Activated CD8-positive, alpha-beta T cell treated with anti-CD3 and anti-CD28 coated beads for 36 hours (primary cell): ENCODE results near the gene RAD51B. TPM values are rescaled to one million over a fixed set of nuclear protein-coding genes. Genes with fewer than 3 reads are reported as not detected.

Experiments used
- ATAC-seq: fragments of 200-7000 bp; cut with Tn5 transposase; one replicate; pipeline ENCODE4 v1.10.0; 2021; ENCODE audit warnings: mild to moderate bottlenecking, moderate library complexity
- CTCF ChIA-PET: fragments of 350-600 bp; sonication (Branson Sonifier 250); formaldehyde crosslinking; loops from one replicate; lab custom pipeline; 2021; ENCODE audit warnings: antibody characterized with exemption; lab: Charles Lee
- POLR2A ChIA-PET: fragments of 350-600 bp; sonication (Branson Sonifier 250); formaldehyde crosslinking; loops from one replicate; lab custom pipeline; 2021; ENCODE audit warnings: antibody characterized with exemption; lab: Charles Lee
- DNase-seq: peaks from one replicate; pipeline ENCODE4 v3.0.0-alpha.2; 2020
- H3K27ac Mint-ChIP-seq: one replicate; pipeline ENCODE4 v1.8.0; 2021; ENCODE audit warnings: mild to moderate bottlenecking, mixed read lengths
- H3K27me3 Mint-ChIP-seq: one replicate; pipeline ENCODE4 v1.8.0; 2021; ENCODE audit warnings: mixed read lengths
- H3K36me3 Mint-ChIP-seq: one replicate; pipeline ENCODE4 v1.8.0; 2021; ENCODE audit warnings: low read depth, mixed read lengths
- H3K4me1 Mint-ChIP-seq: one replicate; pipeline ENCODE4 v1.8.0; 2021; ENCODE audit warnings: low read depth, mixed read lengths
- H3K4me3 Mint-ChIP-seq: one replicate; pipeline ENCODE4 v1.8.0; 2021; ENCODE audit warnings: mild to moderate bottlenecking, moderate library complexity, mixed read lengths
- H3K9me3 Mint-ChIP-seq: one replicate; pipeline ENCODE4 v1.8.0; 2021; ENCODE audit warnings: mixed read lengths
- intact Hi-C: fragments of 100-400 bp; cut with micrococcal nuclease; formaldehyde crosslinking; loops from one replicate; pipeline ENCODE4 v1.10.0; 2022
- total RNA-seq, 2 experiments: library from RNA; stranded (reverse); gene quantifications; one replicate each; pipeline ENCODE4 v1.2.3, GENCODE V29; 2021
- TF ChIP-seq, protein P1 (sequence below): fragments of 200-600 bp; IDR thresholded peaks from one replicate; pipeline ENCODE4 v1.8.0; 2022; ENCODE audit warnings: antibody characterized with exemption, mild to moderate bottlenecking

The RAD51B gene
- total RNA-seq, 2 experiments from 2014 or later: 38.2 to 40.6 TPM

DNA sequence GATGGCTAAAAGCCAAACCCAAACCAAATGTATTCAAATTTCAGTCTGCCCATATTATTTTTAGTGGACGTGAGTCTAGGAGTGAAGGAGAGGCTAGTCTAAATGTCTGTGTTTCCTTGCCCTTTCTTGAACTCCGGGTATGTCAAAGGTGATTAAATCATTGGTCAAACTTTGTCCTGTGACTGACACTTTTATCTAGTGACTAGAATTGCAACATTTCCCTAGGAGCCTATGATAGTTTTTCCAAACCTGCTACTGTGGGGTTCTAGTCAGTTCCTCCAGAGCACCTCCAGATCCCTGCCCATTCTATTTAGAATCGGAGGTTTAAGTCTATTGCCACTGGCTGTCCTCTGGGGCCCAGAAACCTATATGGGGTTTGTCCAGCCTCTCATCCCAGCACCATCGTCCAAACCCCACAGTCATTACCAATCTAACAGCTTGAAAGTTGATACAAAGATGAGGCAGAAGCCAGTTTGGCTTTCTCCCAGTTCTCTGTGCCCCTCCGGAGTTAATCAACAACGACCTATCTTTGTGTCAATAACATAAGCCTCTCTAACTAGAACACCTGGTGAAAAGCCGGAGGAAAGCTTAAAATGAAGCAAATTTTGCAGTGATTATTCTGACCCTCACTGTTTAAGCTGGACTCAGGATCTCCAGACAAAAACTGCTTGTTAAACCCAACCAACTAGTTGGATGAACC is 666.6 kb downstream of the RAD51B start:
- CTCF ChIA-PET: interaction anchor here (1.5 kb wide), 2 partner anchors 18 to 296 kb away, joined by 3 read pairs; no protein-coding TSS in a partner anchor
- H3K27ac Mint-ChIP-seq: no peak overlapping the region
- TF ChIP-seq, protein P1, sequence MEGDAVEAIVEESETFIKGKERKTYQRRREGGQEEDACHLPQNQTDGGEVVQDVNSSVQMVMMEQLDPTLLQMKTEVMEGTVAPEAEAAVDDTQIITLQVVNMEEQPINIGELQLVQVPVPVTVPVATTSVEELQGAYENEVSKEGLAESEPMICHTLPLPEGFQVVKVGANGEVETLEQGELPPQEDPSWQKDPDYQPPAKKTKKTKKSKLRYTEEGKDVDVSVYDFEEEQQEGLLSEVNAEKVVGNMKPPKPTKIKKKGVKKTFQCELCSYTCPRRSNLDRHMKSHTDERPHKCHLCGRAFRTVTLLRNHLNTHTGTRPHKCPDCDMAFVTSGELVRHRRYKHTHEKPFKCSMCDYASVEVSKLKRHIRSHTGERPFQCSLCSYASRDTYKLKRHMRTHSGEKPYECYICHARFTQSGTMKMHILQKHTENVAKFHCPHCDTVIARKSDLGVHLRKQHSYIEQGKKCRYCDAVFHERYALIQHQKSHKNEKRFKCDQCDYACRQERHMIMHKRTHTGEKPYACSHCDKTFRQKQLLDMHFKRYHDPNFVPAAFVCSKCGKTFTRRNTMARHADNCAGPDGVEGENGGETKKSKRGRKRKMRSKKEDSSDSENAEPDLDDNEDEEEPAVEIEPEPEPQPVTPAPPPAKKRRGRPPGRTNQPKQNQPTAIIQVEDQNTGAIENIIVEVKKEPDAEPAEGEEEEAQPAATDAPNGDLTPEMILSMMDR: no peak
- H3K36me3 Mint-ChIP-seq: peaks cover 2% of the 10 kb centered on the region
- peaks cover 60% of the 10 kb centered on the region for H3K4me1 Mint-ChIP-seq
- POLR2A ChIA-PET: no interaction called here
- no peak for DNase-seq
- no peak for ATAC-seq
- H3K27me3 Mint-ChIP-seq: no peaks in the 10 kb centered on the region
- intact Hi-C loops: no loop called here
- no peaks in the 10 kb centered on the region for H3K9me3 Mint-ChIP-seq
- H3K4me3 Mint-ChIP-seq: no peak overlapping the region

DNA sequence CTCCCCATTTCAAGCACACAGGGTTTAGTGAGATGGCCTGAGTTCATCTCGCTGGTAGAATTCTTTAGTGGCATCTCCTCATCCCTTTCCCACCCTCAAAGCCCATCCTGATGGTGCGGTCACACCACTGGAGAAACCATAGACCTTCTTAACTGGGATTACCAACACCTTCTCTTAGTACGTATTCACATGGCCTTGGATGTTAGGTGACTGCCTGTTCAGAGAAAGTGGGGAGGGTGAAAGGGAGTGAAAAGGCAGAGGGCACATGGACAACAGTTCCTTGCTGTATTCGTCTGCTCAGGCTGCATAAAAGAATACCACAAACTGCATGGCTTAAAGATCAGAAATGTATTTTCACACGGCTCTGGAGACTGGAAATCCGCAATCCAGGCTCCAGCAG is 667.2 kb downstream of the RAD51B start:
- no peak for ATAC-seq
- peaks cover 54% of the 10 kb centered on the region for H3K4me1 Mint-ChIP-seq
- ChIA-PET POLR2A (no interaction called here), CTCF (interaction anchor here (1.5 kb wide), 1 partner anchor 17 kb away, joined by 3 read pairs; no protein-coding TSS in a partner anchor)
- no peak for DNase-seq
- H3K27ac Mint-ChIP-seq: no peak overlapping the region
- intact Hi-C loops: no loop called here
- peaks cover 2% of the 10 kb centered on the region for H3K36me3 Mint-ChIP-seq
- H3K9me3 Mint-ChIP-seq: no peaks in the 10 kb centered on the region
- TF ChIP-seq, protein P1: no peak
- H3K27me3 Mint-ChIP-seq: no peaks in the 10 kb centered on the region
- no peak overlapping the region for H3K4me3 Mint-ChIP-seq

DNA sequence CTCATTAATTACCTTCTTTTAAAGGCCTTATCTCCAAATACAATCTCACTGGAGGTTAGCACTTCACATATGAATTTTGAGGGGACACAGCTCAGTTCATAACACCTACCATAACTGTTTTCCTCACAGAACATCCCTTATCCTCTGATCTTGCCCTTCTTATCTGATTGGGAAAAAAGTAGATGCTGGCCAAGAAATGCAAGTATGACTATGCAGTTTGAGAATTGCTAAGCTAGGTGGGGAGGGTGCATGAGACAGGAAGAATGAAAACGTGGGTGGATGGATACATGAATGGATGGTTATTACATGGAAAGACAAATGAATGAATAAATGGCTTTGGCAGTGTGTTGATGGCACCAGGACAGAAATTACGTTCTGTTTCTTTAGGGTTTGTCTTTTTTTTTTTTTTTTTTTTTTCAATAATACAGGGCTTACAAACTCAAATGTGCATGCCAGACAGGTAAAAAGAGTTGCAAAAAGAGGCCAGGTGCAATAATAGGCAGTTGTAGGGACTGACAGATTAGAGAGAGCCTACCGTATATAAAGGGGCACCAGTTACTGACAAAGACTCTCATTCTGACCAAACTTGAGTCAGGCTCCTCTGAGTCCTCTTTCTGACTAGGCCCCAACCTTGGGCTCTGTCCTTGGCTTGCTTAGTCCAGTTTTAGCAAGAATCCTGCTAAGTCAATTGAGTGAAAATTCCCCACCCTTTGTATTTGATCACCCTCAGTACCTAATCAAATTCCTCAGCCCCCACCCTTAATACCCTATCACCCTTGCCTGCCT is 668.4 kb downstream of the RAD51B start:
- POLR2A ChIA-PET: interaction anchor here (0.7 kb wide), 1 partner anchor 75 kb away, joined by 3 read pairs; no protein-coding TSS in a partner anchor
- Mint-ChIP-seq H3K9me3 (no peaks in the 10 kb centered on the region), H3K36me3 (peaks cover 2% of the 10 kb centered on the region), H3K27me3 (no peaks in the 10 kb centered on the region), H3K4me3 (no peak overlapping the region), H3K4me1 (peaks cover 43% of the 10 kb centered on the region), H3K27ac (no peak overlapping the region)
- CTCF ChIA-PET: no interaction called here
- ATAC-seq (no peak), DNase-seq (no peak)
- TF ChIP-seq, protein P1: no peak
- intact Hi-C loops: no loop called here

DNA sequence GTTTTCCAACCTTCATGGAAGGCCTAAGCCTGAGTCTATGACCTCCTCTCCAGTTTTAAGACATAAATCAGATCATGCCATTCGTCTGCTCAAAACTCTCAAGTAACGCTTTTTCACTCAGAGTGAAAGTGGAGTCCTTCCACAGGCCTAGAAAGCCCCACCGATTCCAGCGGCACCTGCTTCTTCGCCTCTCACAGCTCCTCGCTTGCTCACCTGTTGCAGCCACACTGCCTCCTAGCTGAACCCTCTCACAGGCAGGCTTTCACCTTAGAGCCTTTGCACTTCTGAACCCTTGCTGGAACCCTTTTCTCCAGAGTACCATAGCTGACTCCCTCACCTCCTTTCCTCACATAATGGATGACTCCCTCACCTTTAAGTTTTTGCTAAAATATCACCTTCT is 672.2 kb downstream of the RAD51B start:
- intact Hi-C loops: no loop called here
- no peak for DNase-seq
- no peaks in the 10 kb centered on the region for H3K9me3 Mint-ChIP-seq

More for the DNA sequence above, 672.2 kb downstream of the RAD51B start:
- ChIA-PET POLR2A (interaction anchor here (1.4 kb wide), 1 partner anchor 13 kb away, joined by 4 read pairs; no protein-coding TSS in a partner anchor), CTCF (interaction anchor here (0.6 to 1.2 kb wide), 2 partner anchors 148 to 259 kb away, joined by 3 read pairs; no protein-coding TSS in a partner anchor)
- no peak overlapping the region for H3K27ac Mint-ChIP-seq
- peaks cover 34% of the 10 kb centered on the region for H3K4me1 Mint-ChIP-seq
- H3K36me3 Mint-ChIP-seq: no peaks in the 10 kb centered on the region
- H3K4me3 Mint-ChIP-seq: no peak overlapping the region
- H3K27me3 Mint-ChIP-seq: no peaks in the 10 kb centered on the region
- TF ChIP-seq, protein P1: no peak
- ATAC-seq: no peak
